GM19324 (cell line): ENCODE results near the gene CGB7.

ENCODE experiments used
- ATAC-seq: cut with Tn5 transposase; IDR thresholded peaks from one replicate; pipeline ENCODE4 v1.9.1; 2021; ENCODE audit warnings: mild to moderate bottlenecking, moderate library complexity; ENCODE audit not compliant: unreplicated experiment, low FRiP score

CGB7 gene

GRCh38 chr19:49017666-49018351, 39.7 kb downstream of the CGB7 start:
- ATAC-seq: peak; percentile 43

- ATAC-seq: no peak
Measured at GRCh38 chr19:49017041-49017665, 40.4 kb downstream of the CGB7 start, which contains the start of gene LHB. Gene LHB, minus strand, starts transcription at chr19:49017091. Its CDS starts 10 bp downstream, at chr19:49017081.

GRCh38 chr19:49016067-49016839, 41.3 kb downstream of the CGB7 start:
- no peak for ATAC-seq

- no peak for ATAC-seq
Measured at GRCh38 chr19:49014870-49015255, 42.7 kb downstream of the CGB7 start.

GRCh38 chr19:49014123-49014869, 43.3 kb downstream of the CGB7 start:
- no peak for ATAC-seq

GRCh38 chr19:49011194-49011593, 46.4 kb downstream of the CGB7 start:
- ATAC-seq: no peak

GRCh38 chr19:49010453-49010852, 47.1 kb downstream of the CGB7 start:
- ATAC-seq: no peak

- no peak for ATAC-seq
Measured at GRCh38 chr19:49009828-49010227, 47.7 kb downstream of the CGB7 start.

- no peak for ATAC-seq
Measured at GRCh38 chr19:49006905-49007304, 50.6 kb downstream of the CGB7 start.

GRCh38 chr19:49004964-49005614, 52.5 kb downstream of the CGB7 start:
- no peak for ATAC-seq
